Activated CD4-positive, alpha-beta memory T cell treated with anti-CD3 and anti-CD28 coated beads for 36 hours (primary cell): Measurements from ENCODE around the gene PLEKHF1. TPM values are rescaled to one million over a fixed set of nuclear protein-coding genes. Genes with fewer than 3 reads are reported as not detected.
A peak's percentile ranks its signal among the peaks of the same experiment; 100 is the strongest.

Source experiments
- CTCF ChIA-PET: fragments of 350-600 bp; sonication (Branson Sonifier 250); formaldehyde crosslinking; loops from one replicate; lab custom pipeline; 2021; ENCODE audit warnings: antibody characterized with exemption, inconsistent platforms; lab: Charles Lee
- POLR2A ChIA-PET: fragments of 350-600 bp; sonication (Branson Sonifier 250); formaldehyde crosslinking; loops from one replicate; lab custom pipeline; 2021; ENCODE audit warnings: antibody characterized with exemption; lab: Charles Lee
- DNase-seq: peaks from one replicate; pipeline ENCODE4 v3.0.0-alpha.2; 2020
- H3K27ac Mint-ChIP-seq: one replicate; pipeline ENCODE4 v1.8.0; 2021; ENCODE audit warnings: mixed read lengths
- H3K27me3 Mint-ChIP-seq: one replicate; pipeline ENCODE4 v1.8.0; 2021; ENCODE audit warnings: mixed read lengths
- H3K36me3 Mint-ChIP-seq: one replicate; pipeline ENCODE4 v1.8.0; 2021; ENCODE audit warnings: mixed read lengths
- H3K4me1 Mint-ChIP-seq: one replicate; pipeline ENCODE4 v1.8.0; 2021; ENCODE audit warnings: low read depth, mixed read lengths
- H3K4me3 Mint-ChIP-seq: one replicate; pipeline ENCODE4 v1.8.0; 2021; ENCODE audit warnings: mild to moderate bottlenecking, mixed read lengths
- H3K9me3 Mint-ChIP-seq: one replicate; pipeline ENCODE4 v1.8.0; 2021; ENCODE audit warnings: mixed read lengths
- intact Hi-C: fragments of 100-400 bp; cut with micrococcal nuclease; formaldehyde crosslinking; loops from one replicate; pipeline ENCODE4 v1.15.1; 2023
- total RNA-seq, 2 experiments: library from RNA; stranded (reverse); gene quantifications; one replicate each; pipeline ENCODE4 v1.2.3, GENCODE V29; 2021

The PLEKHF1 gene
- total RNA-seq, 2 experiments from 2014 or later: 23.6 to 24.3 TPM

DNA sequence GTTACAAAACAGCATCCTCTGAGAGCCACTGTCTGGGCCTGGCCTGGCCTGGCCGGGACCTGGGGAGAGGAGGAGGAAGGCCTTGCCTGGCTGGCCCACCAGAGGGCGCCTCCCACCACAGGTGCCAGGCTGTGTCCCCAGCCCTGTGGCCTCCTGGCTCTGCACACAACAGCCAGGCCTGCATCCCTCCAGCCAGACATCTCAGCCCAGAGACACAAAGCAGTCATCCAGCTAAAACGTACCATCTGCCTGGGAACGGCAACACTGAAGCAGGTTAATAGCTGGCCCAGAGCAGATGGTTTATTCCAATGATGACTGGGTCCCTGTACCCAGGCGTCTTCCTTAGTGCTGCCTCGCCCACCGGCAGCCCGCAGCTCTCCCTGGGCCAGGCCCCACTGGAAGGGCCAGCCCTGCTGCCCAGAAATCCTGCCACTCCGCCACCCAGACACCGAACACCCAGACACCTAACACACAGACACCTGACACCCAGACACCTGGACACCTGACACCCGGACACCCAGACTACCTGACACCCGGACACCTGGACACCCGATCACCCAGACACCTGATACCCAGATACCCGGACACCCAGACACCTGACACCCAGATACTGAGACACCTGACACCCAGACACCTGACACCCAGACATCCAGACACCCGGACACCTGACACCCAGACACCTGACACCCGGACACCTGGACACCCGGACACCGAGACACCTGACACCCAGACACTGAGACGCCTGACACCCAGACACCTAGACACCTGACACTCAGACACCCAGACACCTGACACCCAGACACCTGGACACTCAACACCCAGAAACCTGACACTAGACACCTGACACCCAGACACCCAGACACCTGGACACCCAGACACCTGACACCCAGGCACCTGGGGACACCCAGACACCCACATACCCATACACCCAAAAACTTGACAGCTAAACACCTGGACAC is 29.7 kb downstream of the PLEKHF1 start:
- H3K27me3 Mint-ChIP-seq: no peaks in the 10 kb centered on the region
- peaks cover 11% of the 10 kb centered on the region for H3K4me1 Mint-ChIP-seq
- intact Hi-C loops: loop anchor here (1.0 to 5.0 kb wide), 2 partner anchors 21 to 168 kb away; partner anchors contain the start of gene VSTM2B
- DNase-seq: peak; percentile 87
- H3K4me3 Mint-ChIP-seq: no peak overlapping the region
- peaks cover 6% of the 10 kb centered on the region for H3K9me3 Mint-ChIP-seq
- CTCF ChIA-PET: interaction anchor here (0.6 to 7.9 kb wide), 17 partner anchors 10 to 182 kb away, joined by 3 to 130 read pairs (median 7); partner anchors contain the start of genes C19orf12, PLEKHF1 and POP4
- H3K27ac Mint-ChIP-seq: no peak overlapping the region
- H3K36me3 Mint-ChIP-seq: no peaks in the 10 kb centered on the region
- POLR2A ChIA-PET: no interaction called here

DNA sequence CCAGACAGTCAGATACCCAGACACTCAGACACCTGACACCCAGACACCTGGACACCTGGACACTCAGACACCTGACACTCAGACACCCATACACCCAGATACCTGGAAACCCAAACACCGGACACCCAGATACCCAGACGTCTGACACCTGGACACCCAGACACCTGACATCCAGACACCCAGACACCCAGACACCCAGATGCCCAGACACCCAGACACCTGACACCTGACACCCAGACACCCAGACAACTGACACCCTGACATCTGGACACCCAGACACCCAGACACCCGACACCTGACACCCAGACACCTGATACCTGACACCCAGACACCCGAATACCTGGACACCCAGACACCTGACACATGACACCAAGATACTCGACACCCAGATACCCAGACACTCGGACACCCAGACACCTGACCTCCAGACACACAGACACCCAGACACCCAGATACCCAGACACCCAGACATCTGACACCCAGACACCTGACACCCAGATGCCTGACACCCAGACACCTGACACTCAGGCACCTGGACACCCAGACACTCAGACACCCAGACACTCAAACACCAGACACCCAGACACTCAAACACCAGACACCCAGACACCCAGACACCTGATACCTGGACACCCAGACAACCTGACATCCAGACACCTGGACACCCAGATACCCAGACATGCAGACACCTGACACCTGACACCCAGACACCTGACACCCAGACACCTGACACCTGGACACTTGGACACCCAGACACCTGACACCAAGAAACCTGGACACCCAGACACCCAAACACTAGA is 30.7 kb downstream of the PLEKHF1 start:
- H3K27ac Mint-ChIP-seq: no peak overlapping the region
- H3K9me3 Mint-ChIP-seq: no peaks in the 10 kb centered on the region
- ChIA-PET CTCF (interaction anchor here (0.7 to 6.4 kb wide), 4 partner anchors 9 to 155 kb away, joined by 3 to 121 read pairs (median 7); partner anchors contain the start of gene C19orf12), POLR2A (no interaction called here)
- no peak overlapping the region for H3K4me3 Mint-ChIP-seq
- H3K27me3 Mint-ChIP-seq: no peaks in the 10 kb centered on the region
- H3K36me3 Mint-ChIP-seq: no peaks in the 10 kb centered on the region
- H3K4me1 Mint-ChIP-seq: peaks cover 9% of the 10 kb centered on the region
- DNase-seq: no peak
- intact Hi-C loops: no loop called here

- no peak overlapping the region for H3K4me3 Mint-ChIP-seq
- ChIA-PET CTCF (interaction anchor here (1.0 kb wide), 1 partner anchor 86 kb away, joined by 3 read pairs; no protein-coding TSS in a partner anchor), POLR2A (no interaction called here)
- peaks cover 7% of the 10 kb centered on the region for H3K4me1 Mint-ChIP-seq
- H3K27ac Mint-ChIP-seq: no peak overlapping the region
- H3K36me3 Mint-ChIP-seq: no peaks in the 10 kb centered on the region
- intact Hi-C loops: no loop called here
- H3K27me3 Mint-ChIP-seq: no peaks in the 10 kb centered on the region
- DNase-seq: no peak
- no peaks in the 10 kb centered on the region for H3K9me3 Mint-ChIP-seq
These were observed 31.2 kb downstream of the PLEKHF1 start for GRCh38 chr19:29696565-29696846.

- peaks cover 7% of the 10 kb centered on the region for H3K4me1 Mint-ChIP-seq
- H3K27ac Mint-ChIP-seq: no peak overlapping the region
- no peak overlapping the region for H3K4me3 Mint-ChIP-seq
- ChIA-PET CTCF (interaction anchor here (1.6 kb wide), 1 partner anchor 19 kb away, joined by 7 read pairs; no protein-coding TSS in a partner anchor), POLR2A (no interaction called here)
- H3K36me3 Mint-ChIP-seq: no peaks in the 10 kb centered on the region
- no peaks in the 10 kb centered on the region for H3K9me3 Mint-ChIP-seq
- intact Hi-C loops: no loop called here
- DNase-seq: no peak
- H3K27me3 Mint-ChIP-seq: no peaks in the 10 kb centered on the region
These were observed 32.4 kb downstream of the PLEKHF1 start for GRCh38 chr19:29697523-29698261.

GRCh38 chr19:29699861-29700260 is 34.6 kb downstream of the PLEKHF1 start:
- Mint-ChIP-seq H3K9me3 (no peaks in the 10 kb centered on the region), H3K4me1 (peaks cover 10% of the 10 kb centered on the region), H3K4me3 (no peak overlapping the region), H3K36me3 (peaks cover 3% of the 10 kb centered on the region), H3K27me3 (no peaks in the 10 kb centered on the region), H3K27ac (no peak overlapping the region)
- CTCF ChIA-PET: interaction anchor here (1.3 to 2.5 kb wide), 3 partner anchors 16 to 94 kb away, joined by 4 to 12 read pairs (median 5); partner anchors contain the start of gene POP4
- DNase-seq: no peak
- POLR2A ChIA-PET: interaction anchor here (0.9 kb wide), 1 partner anchor 94 kb away, joined by 3 read pairs; the partner anchor contains the start of gene POP4
- intact Hi-C loops: no loop called here

GRCh38 chr19:29700498-29700897 is 35.2 kb downstream of the PLEKHF1 start:
- Mint-ChIP-seq H3K9me3 (no peaks in the 10 kb centered on the region), H3K36me3 (peaks cover 3% of the 10 kb centered on the region), H3K4me1 (peaks cover 14% of the 10 kb centered on the region), H3K27me3 (no peaks in the 10 kb centered on the region), H3K27ac (peak overlapping the region; percentile 13), H3K4me3 (no peak overlapping the region)
- CTCF ChIA-PET: interaction anchor here (0.6 to 2.5 kb wide), 4 partner anchors 10 to 94 kb away, joined by 3 to 12 read pairs (median 4); partner anchors contain the start of gene POP4
- POLR2A ChIA-PET: interaction anchor here (0.9 kb wide), 1 partner anchor 95 kb away, joined by 3 read pairs; the partner anchor contains the start of gene POP4
- intact Hi-C loops: no loop called here
- no peak for DNase-seq

GRCh38 chr19:29702161-29702962 is 37.1 kb downstream of the PLEKHF1 start:
- intact Hi-C loops: no loop called here
- POLR2A ChIA-PET: no interaction called here
- no peak overlapping the region for H3K4me3 Mint-ChIP-seq

GRCh38 chr19:29702963-29703320 is 37.7 kb downstream of the PLEKHF1 start:
- Mint-ChIP-seq H3K4me3 (no peak overlapping the region), H3K27ac (no peak overlapping the region), H3K4me1 (peaks cover 25% of the 10 kb centered on the region), H3K27me3 (no peaks in the 10 kb centered on the region), H3K9me3 (no peaks in the 10 kb centered on the region), H3K36me3 (peaks cover 13% of the 10 kb centered on the region)
- DNase-seq: no peak
- POLR2A ChIA-PET: no interaction called here
- intact Hi-C loops: no loop called here
- CTCF ChIA-PET: interaction anchor here (2.8 kb wide), 1 partner anchor 14 kb away, joined by 23 read pairs; no protein-coding TSS in a partner anchor

More at GRCh38 chr19:29702161-29702962, 37.1 kb downstream of the PLEKHF1 start:
- no peak overlapping the region for H3K27ac Mint-ChIP-seq
- no peak for DNase-seq
- H3K36me3 Mint-ChIP-seq: peaks cover 10% of the 10 kb centered on the region
- peaks cover 25% of the 10 kb centered on the region for H3K4me1 Mint-ChIP-seq
- H3K9me3 Mint-ChIP-seq: no peaks in the 10 kb centered on the region
- CTCF ChIA-PET: interaction anchor here (2.8 kb wide), 1 partner anchor 14 kb away, joined by 23 read pairs; no protein-coding TSS in a partner anchor
- no peaks in the 10 kb centered on the region for H3K27me3 Mint-ChIP-seq

- DNase-seq: no peak
- intact Hi-C loops: loop anchor here (1.0 kb wide), 1 partner anchor 9 kb away; no protein-coding TSS in a partner anchor
- peak overlapping the region; percentile 95 for H3K27ac Mint-ChIP-seq
- H3K36me3 Mint-ChIP-seq: peaks cover 15% of the 10 kb centered on the region
- H3K4me1 Mint-ChIP-seq: peaks cover 31% of the 10 kb centered on the region
- no peaks in the 10 kb centered on the region for H3K9me3 Mint-ChIP-seq
- POLR2A ChIA-PET: interaction anchor here (2.2 kb wide), 1 partner anchor 10 kb away, joined by 5 read pairs; the partner anchor contains the start of gene C19orf12
- H3K4me3 Mint-ChIP-seq: no peak overlapping the region
- H3K27me3 Mint-ChIP-seq: no peaks in the 10 kb centered on the region
- CTCF ChIA-PET: interaction anchor here (0.7 to 2.8 kb wide), 4 partner anchors 10 to 442 kb away, joined by 3 to 23 read pairs (median 8); no protein-coding TSS in a partner anchor
These were observed 39.6 kb downstream of the PLEKHF1 start for GRCh38 chr19:29704562-29705558.
